HCT116 (cell line): ENCODE data around the gene FOXK1. TPM values are rescaled to one million over a fixed set of nuclear protein-coding genes. Genes with fewer than 3 reads are reported as not detected.

ENCODE experiments used
- ATAC-seq: fragments of 200-7000 bp; cut with Tn5 transposase; 2 replicates; pipeline ENCODE4 v1.9.1; 2020; ENCODE audit warnings: mild to moderate bottlenecking, moderate library complexity
- BruUV-seq: library from RNA; stranded (reverse); fragments of 400-500 nt; replicated peaks from 2 replicates; lab custom pipeline; 2021; lab: Mats Ljungman, UMichigan
- CTCF ChIA-PET: fragments of 300-600 bp; sonication (Branson Sonifier 250); formaldehyde crosslinking; loops from one replicate; lab custom pipeline; 2021; ENCODE audit warnings: antibody characterized with exemption; lab: Charles Lee
- POLR2A ChIA-PET: fragments of 300-600, 350-600 bp; sonication (Branson Sonifier 250); formaldehyde crosslinking; loops from one replicate; lab custom pipeline; 2021; ENCODE audit warnings: antibody characterized with exemption; lab: Charles Lee
- RAD21 ChIA-PET, 2 experiments: fragments of 300-600 bp; sonication (Branson Sonifier 250); formaldehyde crosslinking; loops; one replicate each; lab custom pipeline; 2023; ENCODE audit warnings: low total read pairs in 2 of 2; ENCODE audit not compliant: uncharacterized antibody in 2 of 2, unreplicated experiment in 2 of 2, low non-redundant PET in 1 of 2; lab: Charles Lee
- DNase-seq: peaks from one replicate; pipeline ENCODE4 v3.0.0-alpha.2; 2010; ENCODE audit warnings: low read depth, low spot score
- H2AFZ ChIP-seq: fragments of 200-600 bp; shearing (Covaris generic), sonication (generic); 2 replicates; pipeline ENCODE4 v1.6.1; 2017; ENCODE audit warnings: low read depth, mixed run types, mixed read lengths, antibody characterized with exemption, low read length; ENCODE audit not compliant: poor library complexity, severe bottlenecking
- H3K27ac ChIP-seq: 2 replicates; pipeline ENCODE4 v1.5.1; 2012; ENCODE audit warnings: low read depth, low read length
- H3K27me3 ChIP-seq: fragments of 200-600 bp; sonication (generic); 2 replicates; pipeline ENCODE4 v1.6.1; 2016; ENCODE audit warnings: mixed run types, low read length, mixed read lengths; ENCODE audit not compliant: insufficient read depth
- H3K36me3 ChIP-seq, 2 experiments: fragments of 200-500 bp in 1 of 2; fragments of 200-600 bp in 1 of 2; sonication (Bioruptor generic) in 1 of 2; sonication (generic) in 1 of 2; 2 replicates each; pipeline versions ENCODE4 v1.5.1 to v1.6.1; 2014 to 2016; ENCODE audit warnings: low read length in 2 of 2, inconsistent platforms in 1 of 2, mixed read lengths in 1 of 2, mixed run types in 1 of 2; ENCODE audit not compliant: insufficient read depth in 2 of 2, control insufficient read depth in 1 of 2
- H3K4me1 ChIP-seq, 2 experiments: fragments of 200-600 bp in 1 of 2; sonication (generic) in 1 of 2; 2 replicates each; pipeline versions ENCODE4 v1.5.1 to v1.6.1; 2012 to 2017; ENCODE audit warnings: low read length in 2 of 2, inconsistent platforms in 1 of 2, mild to moderate bottlenecking in 1 of 2, mixed read lengths in 1 of 2, mixed run types in 1 of 2, moderate library complexity in 1 of 2; ENCODE audit not compliant: insufficient read depth in 2 of 2, control insufficient read depth in 1 of 2
- H3K4me2 ChIP-seq: fragments of 200-600 bp; sonication (generic); 2 replicates; pipeline ENCODE4 v1.6.1; 2017; ENCODE audit warnings: mixed run types, low read length, mixed read lengths
- H3K4me3 ChIP-seq, 2 experiments: fragments of 200-600 bp in 1 of 2; sonication (generic) in 1 of 2; replicated peaks in 1 of 2; 2 replicates each; pipeline ENCODE4 v1.5.1; 2011 to 2016; ENCODE audit warnings: low read length in 2 of 2, control low read depth in 1 of 2, low read depth in 1 of 2, mild to moderate bottlenecking in 1 of 2, mixed read lengths in 1 of 2, mixed run types in 1 of 2
- H3K79me2 ChIP-seq: fragments of 200-600 bp; sonication (generic); 2 replicates; pipeline ENCODE4 v1.6.1; 2017; ENCODE audit warnings: mild to moderate bottlenecking, mixed run types, low read length, moderate library complexity, mixed read lengths; ENCODE audit not compliant: insufficient read depth
- H3K9ac ChIP-seq: fragments of 200-600 bp; sonication (generic); 2 replicates; pipeline ENCODE4 v1.6.1; 2016; ENCODE audit warnings: low read length, mixed read lengths
- H3K9me2 ChIP-seq: fragments of 200-600 bp; sonication (generic), shearing (Covaris generic); 2 replicates; pipeline ENCODE4 v1.6.1; 2017; ENCODE audit warnings: mixed run types, mild to moderate bottlenecking, moderate library complexity; ENCODE audit not compliant: insufficient read depth
- H3K9me3 ChIP-seq, 2 experiments: fragments of 200-500 bp in 1 of 2; fragments of 200-600 bp in 1 of 2; sonication (Bioruptor generic) in 1 of 2; sonication (generic) in 1 of 2; 2 replicates each; pipeline ENCODE4 v1.6.1; 2014 to 2017; ENCODE audit warnings: low read length in 2 of 2, mixed read lengths in 2 of 2, inconsistent platforms in 1 of 2, low read depth in 1 of 2, mild to moderate bottlenecking in 1 of 2, mixed run types in 1 of 2, moderate library complexity in 1 of 2; ENCODE audit not compliant: control insufficient read depth in 1 of 2, insufficient read depth in 1 of 2
- H4K20me1 ChIP-seq: fragments of 200-600 bp; sonication (generic), shearing (Covaris generic); 2 replicates; pipeline ENCODE4 v1.6.1; 2017; ENCODE audit warnings: mixed run types, mild to moderate bottlenecking, moderate library complexity; ENCODE audit not compliant: insufficient read depth
- CBX3 ChIP-seq: IDR thresholded peaks from 2 replicates; pipeline ENCODE4 v1.6.1; 2012; ENCODE audit warnings: low read depth
- CEBPB ChIP-seq: IDR thresholded peaks from 2 replicates; pipeline ENCODE4 v1.6.1; 2012; ENCODE audit warnings: low read depth
- EGR1 ChIP-seq: IDR thresholded peaks from 2 replicates; pipeline ENCODE4 v1.6.1; 2012; ENCODE audit warnings: low read depth
- EZH2 ChIP-seq: fragments of 200-600 bp; sonication (generic); IDR thresholded peaks from 2 replicates; pipeline ENCODE4 v1.6.1; 2017; ENCODE audit warnings: antibody characterized with exemption, mixed run types
- JUND ChIP-seq: IDR thresholded peaks from 2 replicates; pipeline ENCODE4 v1.6.1; 2012
- POLR2A ChIP-seq: IDR thresholded peaks from 2 replicates; pipeline ENCODE4 v1.7.0; 2011; ENCODE audit warnings: borderline replicate concordance; ENCODE audit not compliant: insufficient read depth, insufficient read length; ENCODE audit errors: extremely low read depth
- POLR2AphosphoS5 ChIP-seq: IDR thresholded peaks from 2 replicates; pipeline ENCODE4 v1.6.1; 2011; ENCODE audit warnings: mild to moderate bottlenecking, low read depth, low read length, moderate library complexity
- RAD21 ChIP-seq: IDR thresholded peaks from 2 replicates; pipeline ENCODE4 v1.6.1; 2012; ENCODE audit warnings: low read depth, mild to moderate bottlenecking
- SRF ChIP-seq: IDR thresholded peaks from 2 replicates; pipeline ENCODE4 v1.6.1; 2012; ENCODE audit warnings: low read depth
- TCF7L2 ChIP-seq: IDR thresholded peaks from 2 replicates; pipeline ENCODE4 v1.7.0; 2011; ENCODE audit warnings: borderline replicate concordance, inconsistent platforms; ENCODE audit not compliant: insufficient read depth, insufficient read length; ENCODE audit errors: extremely low read depth
- YY1 ChIP-seq: IDR thresholded peaks from 2 replicates; pipeline ENCODE4 v1.6.1; 2011; ENCODE audit warnings: low read length, low read depth, moderate library complexity, mild to moderate bottlenecking; ENCODE audit not compliant: insufficient replicate concordance; ENCODE audit errors: extremely low read depth
- ZFX ChIP-seq: fragments of 450-650 bp; IDR thresholded peaks from 2 replicates; pipeline ENCODE4 v1.6.1; 2017
- ZNF274 ChIP-seq: fragments of 200-500 bp; sonication (Bioruptor generic); IDR thresholded peaks from 2 replicates; pipeline ENCODE4 v1.6.1; 2014; ENCODE audit warnings: mild to moderate bottlenecking, low read depth, low read length, inconsistent platforms
- intact Hi-C: fragments of 100-400 bp; cut with micrococcal nuclease; formaldehyde crosslinking; loops from 2 replicates; pipeline ENCODE4 v1.10.0; 2022
- total RNA-seq: library from RNA; stranded (reverse); gene quantifications from one replicate; pipeline ENCODE4 v1.2.1, GENCODE V29; 2021; ENCODE audit not compliant: unreplicated experiment
- TF ChIP-seq, protein P1 (sequence below): IDR thresholded peaks from 2 replicates; pipeline ENCODE4 v1.6.1; 2012
- TF ChIP-seq, protein P2 (sequence below): IDR thresholded peaks from 2 replicates; pipeline ENCODE4 v1.6.1; 2012; ENCODE audit warnings: low read depth

Gene FOXK1
- total RNA-seq, 1 experiment from 2014 or later: 60.5 TPM

DNA sequence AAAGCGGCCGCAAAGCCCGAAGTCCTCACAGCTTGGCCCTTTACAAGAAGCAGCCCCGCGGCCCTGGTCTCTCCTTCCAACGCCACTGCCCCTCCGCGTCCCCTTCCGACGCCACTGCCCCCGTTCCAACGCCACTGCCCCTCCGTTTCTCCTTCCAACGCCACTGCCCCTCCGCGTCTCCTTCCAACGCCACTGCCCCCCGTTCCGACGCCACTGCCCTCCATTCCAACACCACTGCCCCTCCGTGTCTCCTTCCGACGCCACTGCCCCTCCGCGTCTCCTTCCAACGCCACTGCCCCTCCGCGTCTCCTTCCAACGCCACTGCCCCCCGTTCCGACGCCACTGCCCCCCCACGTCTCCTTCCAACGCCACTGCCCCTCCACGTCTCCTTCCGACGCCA lies 126.5 kb downstream of the FOXK1 start:
- no TSS peak for BruUV-seq

DNA sequence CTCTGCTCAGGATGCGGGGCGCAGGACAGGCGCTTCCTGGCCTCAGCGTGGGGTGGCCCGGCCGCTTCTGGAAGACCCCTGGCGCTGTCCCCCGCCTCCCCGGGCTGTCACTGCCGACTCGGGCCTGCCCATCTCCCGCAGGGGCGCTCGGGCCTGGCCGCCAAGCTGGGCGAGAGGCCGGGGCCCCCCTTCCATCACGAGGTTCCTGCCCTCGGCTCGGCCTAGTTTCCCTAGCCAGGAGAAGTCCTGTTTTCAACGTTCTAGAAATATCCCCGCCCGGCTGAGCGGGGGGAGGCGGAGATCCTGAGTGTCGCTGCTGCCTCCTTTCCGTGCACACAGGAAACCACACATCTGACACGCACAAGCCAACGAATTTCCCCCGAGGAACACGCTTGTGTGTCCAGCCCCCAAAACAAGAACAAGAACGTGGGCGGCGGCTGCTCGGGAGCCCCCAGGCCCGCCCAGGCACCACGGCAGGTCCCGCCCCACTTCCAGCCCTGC lies 127.0 kb downstream of the FOXK1 start:
- intact Hi-C loops: no loop called here
- H3K36me3 ChIP-seq: no peaks in the 10 kb centered on the region
- no peaks in the 10 kb centered on the region for H3K9me2 ChIP-seq
- no peak for ATAC-seq
- no peaks in the 10 kb centered on the region for H3K9me3 ChIP-seq
- H3K27me3 ChIP-seq: no peaks in the 10 kb centered on the region
- no peak overlapping the region for H2AFZ ChIP-seq
- ChIA-PET RAD21 (no interaction called here), POLR2A (no interaction called here), CTCF (no interaction called here)
- H3K79me2 ChIP-seq: no peaks in the 10 kb centered on the region
- no peaks in the 10 kb centered on the region for H3K4me1 ChIP-seq
- H3K9ac ChIP-seq: no peak overlapping the region
- H4K20me1 ChIP-seq: no peaks in the 10 kb centered on the region
- DNase-seq: no peak
- no TSS peak for BruUV-seq
- no peak overlapping the region for H3K27ac ChIP-seq
- H3K4me2 ChIP-seq: no peak overlapping the region
- H3K4me3 ChIP-seq: no peak overlapping the region
- TF ChIP-seq RAD21 (no peak), JUND (no peak), EGR1 (no peak), SRF (no peak), POLR2AphosphoS5 (no peak), CBX3 (no peak), EZH2 (no peak), TCF7L2 (no peak), ZNF274 (no peak), YY1 (no peak), CEBPB (no peak), ZFX (no peak), POLR2A (no peak)
- TF ChIP-seq, protein P1, sequence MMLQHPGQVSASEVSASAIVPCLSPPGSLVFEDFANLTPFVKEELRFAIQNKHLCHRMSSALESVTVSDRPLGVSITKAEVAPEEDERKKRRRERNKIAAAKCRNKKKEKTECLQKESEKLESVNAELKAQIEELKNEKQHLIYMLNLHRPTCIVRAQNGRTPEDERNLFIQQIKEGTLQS: no peak
- TF ChIP-seq, protein P2, sequence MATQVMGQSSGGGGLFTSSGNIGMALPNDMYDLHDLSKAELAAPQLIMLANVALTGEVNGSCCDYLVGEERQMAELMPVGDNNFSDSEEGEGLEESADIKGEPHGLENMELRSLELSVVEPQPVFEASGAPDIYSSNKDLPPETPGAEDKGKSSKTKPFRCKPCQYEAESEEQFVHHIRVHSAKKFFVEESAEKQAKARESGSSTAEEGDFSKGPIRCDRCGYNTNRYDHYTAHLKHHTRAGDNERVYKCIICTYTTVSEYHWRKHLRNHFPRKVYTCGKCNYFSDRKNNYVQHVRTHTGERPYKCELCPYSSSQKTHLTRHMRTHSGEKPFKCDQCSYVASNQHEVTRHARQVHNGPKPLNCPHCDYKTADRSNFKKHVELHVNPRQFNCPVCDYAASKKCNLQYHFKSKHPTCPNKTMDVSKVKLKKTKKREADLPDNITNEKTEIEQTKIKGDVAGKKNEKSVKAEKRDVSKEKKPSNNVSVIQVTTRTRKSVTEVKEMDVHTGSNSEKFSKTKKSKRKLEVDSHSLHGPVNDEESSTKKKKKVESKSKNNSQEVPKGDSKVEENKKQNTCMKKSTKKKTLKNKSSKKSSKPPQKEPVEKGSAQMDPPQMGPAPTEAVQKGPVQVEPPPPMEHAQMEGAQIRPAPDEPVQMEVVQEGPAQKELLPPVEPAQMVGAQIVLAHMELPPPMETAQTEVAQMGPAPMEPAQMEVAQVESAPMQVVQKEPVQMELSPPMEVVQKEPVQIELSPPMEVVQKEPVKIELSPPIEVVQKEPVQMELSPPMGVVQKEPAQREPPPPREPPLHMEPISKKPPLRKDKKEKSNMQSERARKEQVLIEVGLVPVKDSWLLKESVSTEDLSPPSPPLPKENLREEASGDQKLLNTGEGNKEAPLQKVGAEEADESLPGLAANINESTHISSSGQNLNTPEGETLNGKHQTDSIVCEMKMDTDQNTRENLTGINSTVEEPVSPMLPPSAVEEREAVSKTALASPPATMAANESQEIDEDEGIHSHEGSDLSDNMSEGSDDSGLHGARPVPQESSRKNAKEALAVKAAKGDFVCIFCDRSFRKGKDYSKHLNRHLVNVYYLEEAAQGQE: no peak

More for the DNA sequence above, 126.5 kb downstream of the FOXK1 start:
- intact Hi-C loops: no loop called here
- H3K27me3 ChIP-seq: no peaks in the 10 kb centered on the region
- TF ChIP-seq CEBPB: no peak
- no peak for TF ChIP-seq RAD21
- no peak for TF ChIP-seq CBX3
- no peak for TF ChIP-seq ZFX
- no peak for TF ChIP-seq EGR1
- no peak for TF ChIP-seq YY1
- no peaks in the 10 kb centered on the region for H3K36me3 ChIP-seq
- no peaks in the 10 kb centered on the region for H3K79me2 ChIP-seq
- H3K27ac ChIP-seq: no peak overlapping the region
- RAD21 ChIA-PET: no interaction called here
- no peak overlapping the region for H3K4me2 ChIP-seq
- H3K9ac ChIP-seq: no peak overlapping the region
- ATAC-seq (no peak), DNase-seq (no peak)
- H3K9me3 ChIP-seq: no peaks in the 10 kb centered on the region
- no peaks in the 10 kb centered on the region for H4K20me1 ChIP-seq
- CTCF ChIA-PET: interaction anchor here (1.2 kb wide), 1 partner anchor 10 kb away, joined by 3 read pairs; no protein-coding TSS in a partner anchor
- H3K9me2 ChIP-seq: no peaks in the 10 kb centered on the region
- POLR2A ChIA-PET: no interaction called here
- no peaks in the 10 kb centered on the region for H3K4me1 ChIP-seq
- no peak overlapping the region for H2AFZ ChIP-seq
- H3K4me3 ChIP-seq: no peak overlapping the region
